Stomach (tissue), 9 donors: ENCODE measurements around the gene PANK4. TPM values are rescaled to one million over a fixed set of nuclear protein-coding genes. Genes with fewer than 3 reads are reported as not detected.

Experiments used
- DNase-seq, 2 donors: peaks; one replicate each; pipeline versions ENCODE4 v3.0.0 to v3.0.0-alpha.2; 2013 to 2019
- H3K27ac ChIP-seq, 5 donors: fragments of 200-600 bp in 4 of 5; sonication (generic) in 4 of 5; one replicate each; pipeline ENCODE4 v1.5.1; 2013 to 2019; ENCODE audit warnings: mild to moderate bottlenecking in 1 of 5, moderate library complexity in 1 of 5
- H3K27me3 ChIP-seq, 3 donors: fragments of 200-600 bp; sonication (generic); one replicate each; pipeline ENCODE4 v1.5.1; 2017 to 2019; ENCODE audit warnings: mixed run types in 1 of 3
- H3K36me3 ChIP-seq, 4 donors: fragments of 200-600 bp; sonication (generic); 1 replicate in 3 of 4; 2 replicates in 1 of 4; pipeline ENCODE4 v1.5.1; 2016 to 2019
- H3K4me1 ChIP-seq, 4 donors: fragments of 200-600 bp; sonication (generic); one replicate each; pipeline ENCODE4 v1.5.1; 2016 to 2019
- H3K4me3 ChIP-seq, 4 donors: fragments of 200-600 bp; sonication (generic) in 3 of 4; one replicate each; pipeline ENCODE4 v1.5.1; 2016 to 2019; ENCODE audit warnings: mild to moderate bottlenecking in 1 of 4
- H3K9me3 ChIP-seq, 4 donors: fragments of 200-600 bp; sonication (generic); one replicate each; pipeline ENCODE4 v1.5.1; 2016 to 2019
- EP300 ChIP-seq: sonication (generic); formaldehyde crosslinking; IDR thresholded peaks from one replicate; pipeline ENCODE4 v1.6.1; 2017; ENCODE audit warnings: antibody characterized with exemption
- POLR2A ChIP-seq, 4 donors: fragments of 450-650 bp; IDR thresholded peaks; one replicate each; pipeline ENCODE4 v1.6.1; 2016; ENCODE audit warnings: antibody characterized with exemption in 4 of 4, control low read depth in 2 of 4, mild to moderate bottlenecking in 1 of 4, moderate library complexity in 1 of 4
- POLR2AphosphoS5 ChIP-seq, 3 donors: sonication (generic); formaldehyde crosslinking; IDR thresholded peaks; one replicate each; pipeline ENCODE4 v1.6.1; 2016; ENCODE audit warnings: antibody characterized with exemption in 3 of 3
- WGBS, 5 donors: extraction: QIAGEN DNeasy Blood & Tissue Kit in 3 of 5; methylation state at CpG; one replicate each; pipeline versions ENCODE4 v1.1.5 to v1.1.7; 2013 to 2018; 5-methylcytosine and 5-hydroxymethylcytosine counted together
- intact Hi-C: fragments of 100-400 bp; cut with DNase I; formaldehyde crosslinking; loops from one replicate; pipeline ENCODE4 v1.15.1; 2023; ENCODE audit warnings: low total_unique reads
- polyA plus RNA-seq, 3 donors: library from polyadenylated mRNA; stranded (reverse); fragments of 200-250 nt; gene quantifications; one replicate each; pipeline ENCODE4 v1.2.3, GENCODE V29; 2013
- total RNA-seq, 5 donors: library from RNA; depleted of rRNA; stranded (reverse); fragments of >200 nt; gene quantifications; one replicate each; pipeline versions ENCODE4 v1.1.0 to v1.2.3, GENCODE V29; 2014 to 2016
- TF ChIP-seq, protein P1 (sequence below), 7 experiments: fragments of 450-650 bp in 4 of 7; fragments of 200-600 bp in 3 of 7; sonication (generic) in 3 of 7; IDR thresholded peaks; one replicate each; pipeline ENCODE4 v1.5.1; 2016 to 2019; ENCODE audit warnings: antibody characterized with exemption in 7 of 7, control low read depth in 2 of 7, mild to moderate bottlenecking in 1 of 7
- donor health status: healthy with polysubstance abuse.
- donor health status: Bipolar disorder and iron deficiency.
- donor health status: healthy.

The PANK4 gene
- total and polyA plus RNA-seq, 8 donors, result 6.4 to 86.0 (median 19.5) TPM

DNA sequence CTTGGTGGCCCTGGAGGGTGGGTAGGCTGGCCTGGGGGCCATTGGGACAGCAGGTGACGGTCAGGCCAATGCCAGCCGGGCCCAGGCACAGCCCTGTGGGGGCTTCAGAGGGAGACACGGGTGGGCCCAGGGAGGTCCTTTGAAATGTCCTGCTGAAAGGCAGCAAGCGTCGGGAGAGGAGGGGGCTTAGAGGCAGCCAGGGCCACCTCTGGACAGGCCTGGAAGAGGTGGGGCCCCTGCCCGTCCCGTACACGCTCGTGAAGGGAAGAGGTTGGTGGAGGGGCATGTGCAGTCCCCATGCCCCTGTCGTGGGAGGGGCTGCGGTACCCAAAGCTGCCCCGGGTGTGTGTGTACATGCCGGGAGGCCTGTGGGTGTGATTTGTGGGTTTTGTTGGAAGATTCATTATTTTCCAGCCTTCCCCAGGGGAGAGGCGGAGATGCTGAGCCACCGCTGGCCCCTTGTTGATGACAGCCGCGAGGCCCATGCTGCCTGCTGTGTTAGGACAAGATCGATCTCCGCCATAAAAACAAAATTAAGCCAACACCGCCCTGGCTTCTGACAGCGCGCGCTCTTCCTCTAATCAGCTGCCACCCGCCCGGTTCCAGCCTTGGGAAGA is 53.7 kb downstream of the PANK4 start:
- no peak for DNase-seq
- intact Hi-C loops, result no loop called here
- Histone ChIP-seq H3K4me3 (no peak overlapping the region), H3K4me1 (peaks cover 0 to 4% (median under 1%) of the 10 kb centered on the region in 4 donors), H3K36me3 (no peaks in the 10 kb centered on the region), H3K27me3 (peaks cover 0 to 94% (median 18%) of the 10 kb centered on the region in 3 donors), H3K27ac (no peak overlapping the region), H3K9me3 (no peaks in the 10 kb centered on the region)
- TF ChIP-seq POLR2A (IDR thresholded peaks at IDR 0.05), result no peak
- TF ChIP-seq EP300, result no peak
- no peak for TF ChIP-seq POLR2AphosphoS5 (IDR thresholded peaks at IDR 0.05)
- TF ChIP-seq, protein P1, sequence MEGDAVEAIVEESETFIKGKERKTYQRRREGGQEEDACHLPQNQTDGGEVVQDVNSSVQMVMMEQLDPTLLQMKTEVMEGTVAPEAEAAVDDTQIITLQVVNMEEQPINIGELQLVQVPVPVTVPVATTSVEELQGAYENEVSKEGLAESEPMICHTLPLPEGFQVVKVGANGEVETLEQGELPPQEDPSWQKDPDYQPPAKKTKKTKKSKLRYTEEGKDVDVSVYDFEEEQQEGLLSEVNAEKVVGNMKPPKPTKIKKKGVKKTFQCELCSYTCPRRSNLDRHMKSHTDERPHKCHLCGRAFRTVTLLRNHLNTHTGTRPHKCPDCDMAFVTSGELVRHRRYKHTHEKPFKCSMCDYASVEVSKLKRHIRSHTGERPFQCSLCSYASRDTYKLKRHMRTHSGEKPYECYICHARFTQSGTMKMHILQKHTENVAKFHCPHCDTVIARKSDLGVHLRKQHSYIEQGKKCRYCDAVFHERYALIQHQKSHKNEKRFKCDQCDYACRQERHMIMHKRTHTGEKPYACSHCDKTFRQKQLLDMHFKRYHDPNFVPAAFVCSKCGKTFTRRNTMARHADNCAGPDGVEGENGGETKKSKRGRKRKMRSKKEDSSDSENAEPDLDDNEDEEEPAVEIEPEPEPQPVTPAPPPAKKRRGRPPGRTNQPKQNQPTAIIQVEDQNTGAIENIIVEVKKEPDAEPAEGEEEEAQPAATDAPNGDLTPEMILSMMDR (IDR thresholded peaks at IDR 0.05), result no peak
- WGBS, 5 donors, result 70 to 76% (median 74%) methylated on average over 25 of the region's 25 CpGs

DNA sequence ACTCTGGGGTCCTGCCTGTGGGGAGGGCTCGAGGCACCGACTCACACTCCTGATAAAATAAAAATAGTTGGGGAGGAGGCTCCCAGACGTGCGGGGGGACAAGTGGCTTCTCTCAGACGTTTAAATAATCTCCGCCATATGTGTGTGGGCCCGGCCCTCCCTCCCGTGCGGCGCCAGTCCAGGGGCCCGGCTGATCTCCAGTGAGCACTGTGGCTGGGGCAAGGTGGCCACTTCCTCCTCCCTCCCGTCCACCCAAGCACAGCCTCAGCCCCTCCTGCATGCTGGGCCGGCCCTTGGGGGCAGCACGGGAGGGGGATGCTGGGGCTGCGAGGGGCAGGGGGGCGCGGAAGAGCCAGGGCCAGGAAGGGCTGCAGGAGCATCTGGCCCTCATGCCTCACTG is 54.3 kb downstream of the PANK4 start:
- Histone ChIP-seq H3K9me3 (no peaks in the 10 kb centered on the region), H3K4me3 (no peak overlapping the region), H3K27me3 (peaks cover 4 to 94% (median 23%) of the 10 kb centered on the region in 3 donors), H3K4me1 (peaks cover 0 to 6% (median 4%) of the 10 kb centered on the region in 4 donors), H3K27ac (no peak overlapping the region), H3K36me3 (no peaks in the 10 kb centered on the region)
- intact Hi-C loops, result no loop called here
- WGBS, 5 donors, result 44 to 57% (median 55%) methylated on average over 7 to 17 of the region's 17 CpGs
- no peak for TF ChIP-seq EP300
- no peak for TF ChIP-seq POLR2A (IDR thresholded peaks at IDR 0.05)
- TF ChIP-seq, protein P1 (IDR thresholded peaks at IDR 0.05), result no peak
- TF ChIP-seq POLR2AphosphoS5 (IDR thresholded peaks at IDR 0.05), result no peak
- DNase-seq, result no peak

DNA sequence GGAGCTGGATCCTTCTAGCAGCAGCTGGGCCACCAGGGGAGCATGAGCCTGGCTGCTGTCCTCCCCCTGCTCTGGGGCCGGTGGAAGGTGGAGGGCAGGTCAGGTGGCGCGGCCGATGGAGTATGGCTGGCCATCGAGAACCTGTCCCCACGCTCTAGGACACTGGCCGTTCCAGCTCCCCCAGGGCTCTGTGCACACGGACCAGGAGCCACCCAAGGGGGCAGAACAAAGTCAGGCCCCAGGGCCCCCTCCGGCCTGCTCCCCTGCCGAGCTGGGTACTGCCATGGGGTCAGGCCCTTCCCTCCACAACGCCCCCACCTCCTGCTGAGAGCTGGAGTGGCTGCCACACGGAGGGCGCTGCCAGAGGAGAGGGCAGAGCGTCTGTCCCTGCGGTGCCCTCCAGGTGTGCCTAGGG is 54.8 kb downstream of the PANK4 start:
- Histone ChIP-seq H3K27ac (no peak overlapping the region), H3K27me3 (peaks cover 9 to 94% (median 29%) of the 10 kb centered on the region in 3 donors), H3K4me3 (no peak overlapping the region), H3K36me3 (no peaks in the 10 kb centered on the region), H3K9me3 (no peaks in the 10 kb centered on the region), H3K4me1 (peaks cover 0 to 10% (median 7%) of the 10 kb centered on the region in 4 donors)
- intact Hi-C loops, result no loop called here
- no peak for DNase-seq
- TF ChIP-seq POLR2A (IDR thresholded peaks at IDR 0.05), result no peak
- TF ChIP-seq EP300, result no peak
- TF ChIP-seq POLR2AphosphoS5 (IDR thresholded peaks at IDR 0.05), result no peak
- TF ChIP-seq, protein P1 (IDR thresholded peaks at IDR 0.05), result no peak
- 73 to 81% (median 78%) methylated on average over 13 to 15 of the region's 15 CpGs for WGBS, 5 donors

DNA sequence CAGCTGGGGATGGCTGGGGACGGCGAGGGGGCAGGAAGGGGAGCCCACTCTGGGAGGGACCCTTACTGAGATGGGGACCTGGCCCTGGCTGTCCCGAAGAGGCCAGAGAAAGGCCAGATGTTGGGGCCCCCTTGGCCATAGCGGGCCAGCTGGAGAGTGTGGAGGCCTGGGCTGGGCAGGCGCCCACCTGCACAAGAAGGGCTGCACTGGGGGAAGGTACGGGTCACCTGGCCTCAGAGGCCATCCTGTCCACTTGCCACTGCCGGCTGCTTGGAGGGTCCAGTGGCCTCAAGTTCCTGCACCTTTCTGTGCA is 55.3 kb downstream of the PANK4 start:
- intact Hi-C loops, result no loop called here
- no peaks in the 10 kb centered on the region for H3K9me3 ChIP-seq
- no peak for DNase-seq
- H3K27me3 ChIP-seq, result peaks cover 12 to 94% (median 33%) of the 10 kb centered on the region in 3 donors
- H3K4me3 ChIP-seq, result no peak overlapping the region
- no peak for TF ChIP-seq EP300
- TF ChIP-seq, protein P1 (IDR thresholded peaks at IDR 0.05), result no peak
- no peak for TF ChIP-seq POLR2AphosphoS5 (IDR thresholded peaks at IDR 0.05)
- no peak for TF ChIP-seq POLR2A (IDR thresholded peaks at IDR 0.05)
- no peak overlapping the region for H3K27ac ChIP-seq
- peaks cover 0 to 11% (median 7%) of the 10 kb centered on the region in 4 donors for H3K4me1 ChIP-seq
- H3K36me3 ChIP-seq, result no peaks in the 10 kb centered on the region
- 47 to 83% (median 74%) methylated on average over 3 to 7 of the region's 7 CpGs for WGBS, 5 donors
